Measurements from ENCODE around the gene NR3C1.

DNA sequence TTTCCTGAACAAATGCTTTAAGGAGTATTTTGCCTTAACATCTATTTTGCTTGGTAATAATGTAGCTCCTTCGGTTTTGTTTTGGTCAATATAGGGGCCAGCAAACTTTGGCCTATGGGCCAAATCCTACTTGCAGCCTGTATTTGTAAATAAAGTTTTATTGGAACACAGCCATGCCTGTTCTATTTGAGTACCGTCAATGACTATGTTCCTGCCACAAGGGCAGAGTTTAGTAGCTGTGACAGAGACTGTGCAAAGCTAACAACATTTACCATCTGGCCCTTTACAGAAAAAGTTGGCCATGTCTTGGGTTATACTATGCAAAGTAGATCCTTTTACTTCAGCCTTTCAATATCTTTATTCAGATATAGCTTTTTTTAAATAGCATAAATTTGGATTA, 113.4 kb downstream of the NR3C1 start:
- TF ChIP-seq CTCF (IDR thresholded peaks at IDR 0.05; ENCODE audit: poor library complexity, severe bottlenecking), result no peak
- TF ChIP-seq EZH2 (IDR thresholded peaks at IDR 0.05; ENCODE audit: borderline replicate concordance, insufficient read depth, low read length, poor library complexity, severe bottlenecking), result no peak
- no peak for TF ChIP-seq RAD21 (conservative IDR thresholded peaks at IDR 0.05)
- TF ChIP-seq EP300 (conservative IDR thresholded peaks at IDR 0.05; ENCODE audit: poor library complexity, severe bottlenecking), result no peak
- no peak for TF ChIP-seq MXI1 (conservative IDR thresholded peaks at IDR 0.05; ENCODE audit: poor library complexity, severe bottlenecking)
- TF ChIP-seq REST (IDR thresholded peaks at IDR 0.05; ENCODE audit: borderline replicate concordance), result no peak

Data from neural cell (in vitro differentiated cells).